Thymus (tissue), 11 donors: ENCODE measurements around the gene MYOM3. TPM values are rescaled to one million over a fixed set of nuclear protein-coding genes. Genes with fewer than 3 reads are reported as not detected.
A peak's percentile ranks its signal among the peaks of the same experiment; 100 is the strongest.
"Not testable (repeated sequence)": the region's sequence is repeated elsewhere in the genome, so short reads cannot be mapped to it uniquely, and the experiment has no call there.

Experiments used
- DNase-seq, 9 donors: peaks; one replicate each; pipeline ENCODE4 v3.0.0-alpha.2; 2013; ENCODE audit warnings: low spot score in 9 of 9, low read depth in 6 of 9, missing footprints in 1 of 9
- H3K27ac ChIP-seq, 2 donors: one replicate each; pipeline ENCODE4 v1.5.1; 2013; ENCODE audit warnings: control low read depth in 1 of 2, low read depth in 1 of 2, low read length in 1 of 2, mild to moderate bottlenecking in 1 of 2, moderate library complexity in 1 of 2
- H3K27me3 ChIP-seq, 2 donors: one replicate each; pipeline ENCODE4 v1.5.1; 2013; ENCODE audit warnings: low read length in 1 of 2; ENCODE audit not compliant: control insufficient read depth in 2 of 2, insufficient read depth in 1 of 2
- H3K36me3 ChIP-seq, 2 donors: one replicate each; pipeline ENCODE4 v1.5.1; 2013; ENCODE audit warnings: low read length in 1 of 2, mild to moderate bottlenecking in 1 of 2, moderate library complexity in 1 of 2; ENCODE audit not compliant: control insufficient read depth in 2 of 2, insufficient read depth in 2 of 2
- H3K4me1 ChIP-seq, 2 donors: one replicate each; pipeline ENCODE4 v1.5.1; 2013; ENCODE audit warnings: low read length in 2 of 2; ENCODE audit not compliant: control insufficient read depth in 2 of 2, insufficient read depth in 2 of 2
- H3K4me3 ChIP-seq, 2 donors: one replicate each; pipeline ENCODE4 v1.5.1; 2013; ENCODE audit warnings: low read length in 2 of 2, control low read depth in 1 of 2, mild to moderate bottlenecking in 1 of 2
- H3K9me3 ChIP-seq, 2 donors: one replicate each; pipeline ENCODE4 v1.5.1; 2013; ENCODE audit warnings: low read length in 1 of 2, mild to moderate bottlenecking in 1 of 2; ENCODE audit not compliant: control insufficient read depth in 2 of 2, insufficient read depth in 1 of 2
- WGBS: extraction: QIAGEN DNeasy Blood & Tissue Kit; methylation state at CpG from one replicate; pipeline ENCODE4 v1.1.7; 2013; 5-methylcytosine and 5-hydroxymethylcytosine counted together
- polyA plus RNA-seq: library from polyadenylated mRNA; stranded (reverse); fragments of 200-250 nt; gene quantifications from one replicate; pipeline ENCODE4 v1.2.3, GENCODE V29; 2013
- total RNA-seq: library from RNA; stranded (reverse); fragments of 120-200 nt; gene quantifications from one replicate; pipeline ENCODE4 v1.2.4, GENCODE V29; 2013
- donor health status: healthy.

The MYOM3 gene
- total and polyA plus RNA-seq, 2 donors: 0.71 to 1.5 TPM

GRCh38 chr1:24022581-24023361 is 89.2 kb downstream of the MYOM3 start:
- Histone ChIP-seq H3K27ac (no peak overlapping the region), H3K36me3 (no peaks in the 10 kb centered on the region), H3K9me3 (no peaks in the 10 kb centered on the region), H3K4me3 (no peak overlapping the region), H3K4me1 (no peaks in the 10 kb centered on the region), H3K27me3 (no peaks in the 10 kb centered on the region)
- DNase-seq: no peak
- 92% methylated on average over 4 of the region's 4 CpGs for WGBS

- H3K27me3 ChIP-seq: no peaks in the 10 kb centered on the region
- H3K27ac ChIP-seq: no peak overlapping the region
- H3K36me3 ChIP-seq: no peaks in the 10 kb centered on the region
- no peaks in the 10 kb centered on the region for H3K4me1 ChIP-seq
- no peaks in the 10 kb centered on the region for H3K9me3 ChIP-seq
- WGBS: 89% methylated on average over 7 of the region's 7 CpGs
- DNase-seq: no peak
- H3K4me3 ChIP-seq: no peak overlapping the region
Measured at GRCh38 chr1:24021403-24022266, 90.3 kb downstream of the MYOM3 start.

- Histone ChIP-seq H3K27ac (no peak overlapping the region), H3K4me1 (no peaks in the 10 kb centered on the region), H3K27me3 (no peaks in the 10 kb centered on the region), H3K9me3 (no peaks in the 10 kb centered on the region), H3K36me3 (no peaks in the 10 kb centered on the region), H3K4me3 (no peak overlapping the region)
- 98% methylated on average over 3 of the region's 3 CpGs for whole genome bisulfite sequencing
- DNase-seq: no peak
Measured at GRCh38 chr1:24020470-24020869, 91.5 kb downstream of the MYOM3 start.

DNA sequence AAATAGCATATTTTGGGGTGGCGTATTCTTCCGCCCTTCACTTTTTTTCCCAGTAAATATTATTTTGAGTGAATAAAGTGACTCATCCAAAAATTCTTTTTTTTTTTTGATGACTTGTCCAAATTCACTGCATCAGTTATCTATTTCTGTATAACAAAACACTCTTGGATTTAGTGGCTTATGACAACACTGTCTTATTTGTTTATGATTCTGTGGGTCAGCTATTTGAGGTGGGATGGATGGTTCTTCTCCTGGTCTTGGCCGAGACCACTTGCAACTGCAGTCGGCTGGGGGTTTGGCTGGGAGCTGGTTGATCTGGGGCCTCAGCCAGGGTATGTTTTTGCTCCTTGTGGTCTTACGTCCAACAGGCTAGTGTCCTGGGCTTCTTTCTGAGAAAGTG is 91.9 kb downstream of the MYOM3 start:
- Histone ChIP-seq H3K27me3 (no peaks in the 10 kb centered on the region), H3K4me1 (no peaks in the 10 kb centered on the region), H3K27ac (no peak overlapping the region), H3K36me3 (no peaks in the 10 kb centered on the region), H3K4me3 (no peak overlapping the region), H3K9me3 (no peaks in the 10 kb centered on the region)
- no peak for DNase-seq
- WGBS: 94% methylated on average over 5 of the region's 5 CpGs

DNA sequence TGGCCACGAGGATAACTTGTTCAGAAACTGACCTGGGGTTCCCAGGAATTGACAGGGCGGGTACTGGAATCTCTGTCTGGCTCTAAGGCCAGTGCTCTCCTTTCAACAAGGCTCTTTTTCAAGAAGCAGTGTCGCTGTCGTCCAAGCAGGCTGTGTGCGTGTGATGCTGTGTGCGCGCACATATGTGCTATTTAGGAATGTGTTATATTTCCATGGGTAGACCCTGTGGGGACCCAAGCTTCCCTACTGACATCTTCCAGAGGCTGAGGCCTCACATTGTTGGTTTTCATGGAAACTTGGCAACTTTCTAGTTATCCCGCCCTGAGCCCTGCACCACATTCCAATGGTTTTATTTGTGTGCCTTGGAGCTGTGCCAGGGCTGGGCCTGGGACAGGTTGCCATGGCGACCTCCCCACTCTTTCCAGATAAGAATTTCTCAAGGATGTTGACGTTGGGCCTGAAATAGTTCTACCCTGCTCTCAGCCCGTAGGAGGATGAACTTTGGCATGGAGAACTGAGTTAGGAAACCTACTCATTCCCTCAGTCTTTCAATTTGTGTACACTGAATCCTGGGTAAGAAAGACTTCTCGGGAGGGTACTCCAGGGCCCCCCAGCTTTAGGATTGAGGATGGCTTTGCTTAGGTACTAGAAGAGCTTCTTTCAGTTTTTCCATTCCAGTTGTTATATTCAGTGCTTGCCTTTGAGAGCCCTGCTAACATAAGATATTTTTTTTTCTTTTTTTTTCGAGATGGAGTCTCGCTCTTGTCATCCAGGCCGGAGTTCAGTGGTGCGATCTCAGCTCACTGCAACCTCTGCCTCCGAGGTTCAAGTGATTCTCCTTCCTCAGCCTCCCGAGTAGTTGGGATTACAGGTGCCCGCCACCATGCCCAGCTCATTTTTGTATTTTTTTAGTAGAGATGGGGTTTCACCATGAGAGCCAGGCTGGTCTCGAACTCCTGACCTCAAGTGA is 93.0 kb downstream of the MYOM3 start:
- H3K36me3 ChIP-seq: no peaks in the 10 kb centered on the region
- H3K4me1 ChIP-seq: no peaks in the 10 kb centered on the region
- H3K4me3 ChIP-seq: no peak overlapping the region
- 92% methylated on average over 20 of the region's 20 CpGs for WGBS
- DNase-seq: peak in 2 of 9 donors; percentile 5 to 11
- H3K27me3 ChIP-seq: no peaks in the 10 kb centered on the region
- H3K27ac ChIP-seq: peak overlapping the region; percentile 26
- no peaks in the 10 kb centered on the region for H3K9me3 ChIP-seq

DNA sequence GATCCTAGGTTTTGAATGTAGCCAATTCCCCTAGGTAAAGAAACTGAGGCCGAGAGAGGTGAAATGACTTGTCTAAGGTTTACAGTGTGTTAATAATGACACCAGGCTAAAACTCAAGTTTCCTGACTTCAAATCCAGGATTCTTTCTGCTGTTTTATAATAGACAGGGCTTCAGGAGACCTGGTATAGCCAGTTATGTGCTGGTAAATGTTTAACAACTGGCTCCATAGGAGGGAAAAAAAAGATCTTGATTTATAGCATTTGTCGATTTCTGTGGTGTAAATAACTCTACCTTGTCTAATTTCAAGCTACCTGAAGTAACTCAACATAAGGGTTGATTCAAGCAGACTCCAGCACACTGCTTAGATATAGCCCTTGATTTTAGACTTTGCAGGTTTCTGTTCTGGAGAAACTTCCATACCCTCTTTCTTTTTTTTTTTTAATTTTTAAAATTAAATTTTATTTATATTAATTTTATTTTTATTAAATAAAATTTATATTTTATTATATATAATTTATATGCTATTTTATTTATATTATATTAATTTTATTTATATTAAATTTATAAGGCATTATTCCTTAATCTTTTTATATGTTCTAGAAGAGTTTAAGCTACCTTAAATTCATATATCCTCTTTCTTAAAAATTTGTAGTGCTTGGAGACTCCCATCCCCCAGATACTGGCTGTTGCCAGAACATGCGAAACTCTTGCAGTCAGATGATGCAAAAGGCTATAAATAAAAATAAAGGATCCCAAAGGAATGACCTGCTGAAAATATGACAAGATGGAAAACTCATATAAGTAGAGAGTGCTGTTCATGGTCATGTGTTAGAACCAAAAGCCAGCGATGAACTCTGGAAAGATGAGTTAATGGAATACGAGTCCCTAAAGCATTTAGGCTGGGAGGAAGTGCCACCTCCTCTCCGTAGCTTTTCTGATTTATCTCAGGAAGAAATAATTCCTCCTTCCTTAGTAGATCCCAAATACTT is 96.4 kb downstream of the MYOM3 start:
- no peaks in the 10 kb centered on the region for H3K27me3 ChIP-seq
- WGBS: 87% methylated on average over 6 of the region's 6 CpGs
- no peak overlapping the region for H3K4me3 ChIP-seq
- no peak overlapping the region for H3K27ac ChIP-seq
- no peaks in the 10 kb centered on the region for H3K9me3 ChIP-seq
- H3K36me3 ChIP-seq: no peaks in the 10 kb centered on the region
- no peak for DNase-seq
- no peaks in the 10 kb centered on the region for H3K4me1 ChIP-seq

GRCh38 chr1:24012878-24013277 is 99.1 kb downstream of the MYOM3 start:
- not testable (repeated sequence) for H3K9me3 ChIP-seq, DNase-seq, H3K4me3 ChIP-seq, H3K27ac ChIP-seq, H3K36me3 ChIP-seq, H3K4me1 ChIP-seq, H3K27me3 ChIP-seq
- WGBS: 98% methylated on average over 8 of the region's 8 CpGs

DNA sequence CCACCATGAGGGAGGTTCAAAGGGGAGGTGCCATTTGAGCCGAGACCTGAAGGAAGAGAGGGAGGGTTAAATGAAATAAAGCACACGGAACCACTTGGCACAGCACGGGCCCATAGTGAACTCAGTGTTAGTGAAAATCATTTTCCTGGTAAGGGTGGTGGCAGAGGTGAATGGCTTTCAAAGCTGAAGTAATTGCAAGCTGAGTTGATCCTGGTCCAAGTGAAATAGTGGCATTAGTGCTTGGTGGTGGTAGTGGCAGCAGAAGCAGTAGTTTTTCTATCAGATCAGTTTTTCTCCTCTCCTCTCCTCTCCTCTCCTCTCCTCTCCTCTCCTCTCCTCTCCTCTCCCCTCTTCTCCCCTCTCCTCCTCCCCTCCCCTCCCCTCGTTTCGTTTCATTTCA is 101.3 kb downstream of the MYOM3 start:
- Histone ChIP-seq H3K27ac (no peak overlapping the region), H3K4me3 (no peak overlapping the region), H3K4me1 (no peaks in the 10 kb centered on the region), H3K9me3 (no peaks in the 10 kb centered on the region), H3K27me3 (peaks cover 0 to 3% of the 10 kb centered on the region in 2 donors), H3K36me3 (no peaks in the 10 kb centered on the region)
- WGBS: 59% methylated on average over 5 of the region's 5 CpGs
- DNase-seq: no peak
